Chondrocyte (in vitro differentiated cells): Measurements from ENCODE around the gene PLBD1. TPM values are rescaled to one million over a fixed set of nuclear protein-coding genes. Genes with fewer than 3 reads are reported as not detected.

ENCODE experiments used
- DNase-seq: peaks from one replicate; pipeline ENCODE4 v3.0.0; 2021; ENCODE audit warnings: mixed read lengths, low spot score
- H3K27ac Mint-ChIP-seq: one replicate; pipeline ENCODE4 v1.8.0; 2021; ENCODE audit warnings: mild to moderate bottlenecking, moderate library complexity, mixed read lengths; ENCODE audit not compliant: unreplicated experiment
- H3K27me3 Mint-ChIP-seq: 2 replicates; pipeline ENCODE4 v1.8.0; 2021; ENCODE audit warnings: low read depth, mixed read lengths
- H3K36me3 Mint-ChIP-seq: 2 replicates; pipeline ENCODE4 v1.8.0; 2021; ENCODE audit warnings: low read depth, mixed read lengths
- H3K4me1 Mint-ChIP-seq: 2 replicates; pipeline ENCODE4 v1.8.0; 2021; ENCODE audit warnings: low read depth, mild to moderate bottlenecking, mixed read lengths
- H3K4me3 Mint-ChIP-seq: one replicate; pipeline ENCODE4 v1.8.0; 2021; ENCODE audit warnings: mild to moderate bottlenecking, moderate library complexity, mixed read lengths; ENCODE audit not compliant: unreplicated experiment
- H3K9me3 Mint-ChIP-seq: 2 replicates; pipeline ENCODE4 v1.8.0; 2021; ENCODE audit warnings: low read depth, mixed read lengths
- CTCF ChIP-seq: fragments of 200-600 bp; sonication (generic); IDR thresholded peaks from 2 replicates; pipeline ENCODE4 v1.5.0; 2021; ENCODE audit warnings: antibody characterized with exemption, mild to moderate bottlenecking, moderate library complexity
- total RNA-seq: library from RNA; stranded (reverse); gene quantifications from 3 replicates; pipeline ENCODE4 v1.2.1, GENCODE V29; 2021

PLBD1 gene
- total RNA-seq, 1 donor from 2014 or later: 4.1 TPM

GRCh38 chr12:14479004-14479403 is 88.7 kb downstream of the PLBD1 start:
- peaks cover 45% of the 10 kb centered on the region for H3K36me3 Mint-ChIP-seq

DNA sequence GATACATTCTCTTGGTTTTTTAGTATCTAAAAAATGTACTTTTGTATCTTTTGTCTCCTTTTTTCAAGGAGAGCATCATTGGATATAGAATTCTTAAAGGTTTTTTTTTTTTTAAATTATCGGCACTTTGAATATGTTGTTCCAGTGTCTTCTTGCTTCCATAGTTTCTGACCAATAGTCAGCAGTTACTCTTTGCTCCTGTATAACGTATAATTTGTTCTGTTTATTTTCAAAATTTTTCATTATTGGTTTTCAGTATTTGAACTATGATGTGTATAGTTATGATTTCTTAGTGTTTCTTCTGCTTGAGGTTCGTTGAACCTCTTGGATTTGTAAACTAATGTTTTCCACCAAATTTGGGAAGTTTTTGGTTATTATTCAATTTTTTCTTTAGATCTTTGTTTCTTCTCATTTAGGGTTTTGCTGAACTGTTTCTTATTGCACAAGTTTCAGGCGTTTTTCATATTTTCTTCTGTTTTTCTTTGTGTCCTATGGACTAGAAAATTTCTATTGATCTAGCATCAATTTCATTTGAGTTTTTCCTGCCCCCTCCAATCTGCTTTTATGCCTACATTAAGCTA is 93.9 kb downstream of the PLBD1 start:
- TF ChIP-seq CTCF: no peak
- Mint-ChIP-seq H3K4me1 (no peaks in the 10 kb centered on the region), H3K9me3 (peaks cover 38% of the 10 kb centered on the region), H3K4me3 (no peak overlapping the region), H3K36me3 (peaks cover 50% of the 10 kb centered on the region), H3K27ac (no peak overlapping the region), H3K27me3 (no peaks in the 10 kb centered on the region)
- no peak for DNase-seq

More at GRCh38 chr12:14479004-14479403, 88.7 kb downstream of the PLBD1 start:
- Mint-ChIP-seq H3K4me1 (no peaks in the 10 kb centered on the region), H3K27ac (no peak overlapping the region), H3K27me3 (no peaks in the 10 kb centered on the region), H3K4me3 (no peak overlapping the region), H3K9me3 (peaks cover 6% of the 10 kb centered on the region)
- no peak for TF ChIP-seq CTCF
- DNase-seq: no peak

GRCh38 chr12:14471497-14471896 is 96.2 kb downstream of the PLBD1 start:
- H3K9me3 Mint-ChIP-seq: peaks cover 38% of the 10 kb centered on the region
- H3K4me3 Mint-ChIP-seq: no peak overlapping the region
- H3K27ac Mint-ChIP-seq: no peak overlapping the region

DNA sequence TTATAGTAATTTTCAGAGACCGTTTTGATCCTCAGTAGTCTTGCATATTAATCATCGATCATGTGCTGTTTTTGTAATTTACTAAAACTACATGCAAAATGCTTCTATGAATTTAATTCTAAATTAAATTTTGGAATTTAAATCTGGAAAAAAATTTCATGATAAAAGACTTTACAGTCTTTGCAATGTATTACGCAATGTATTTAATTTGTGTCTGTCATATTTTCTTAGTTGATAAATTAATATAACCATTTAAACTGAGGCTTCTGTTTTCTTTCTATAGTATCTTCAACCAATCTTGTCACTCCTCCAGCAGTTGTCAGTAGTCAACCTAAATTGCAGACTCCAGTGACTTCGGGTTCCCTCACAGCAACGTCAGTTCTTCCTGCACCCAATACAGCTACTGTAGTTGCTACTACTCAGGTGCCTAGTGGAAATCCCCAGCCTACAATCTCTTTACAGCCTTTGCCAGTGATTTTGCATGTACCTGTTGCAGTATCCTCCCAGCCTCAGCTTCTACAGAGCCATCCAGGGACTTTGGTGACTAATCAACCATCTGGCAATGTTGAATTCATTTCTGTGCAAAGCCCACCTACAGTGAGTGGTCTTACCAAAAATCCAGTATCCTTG is 107.4 kb downstream of the PLBD1 start:
- no peaks in the 10 kb centered on the region for H3K27me3 Mint-ChIP-seq
- H3K4me3 Mint-ChIP-seq: no peak overlapping the region
- TF ChIP-seq CTCF: no peak
- H3K9me3 Mint-ChIP-seq: no peaks in the 10 kb centered on the region
- H3K27ac Mint-ChIP-seq: no peak overlapping the region
- DNase-seq: no peak
- H3K36me3 Mint-ChIP-seq: peaks cover 21% of the 10 kb centered on the region
- H3K4me1 Mint-ChIP-seq: no peaks in the 10 kb centered on the region

More at GRCh38 chr12:14471497-14471896, 96.2 kb downstream of the PLBD1 start:
- Mint-ChIP-seq H3K27me3 (no peaks in the 10 kb centered on the region), H3K36me3 (peaks cover 44% of the 10 kb centered on the region), H3K4me1 (peaks cover 11% of the 10 kb centered on the region)
- TF ChIP-seq CTCF: no peak
- DNase-seq: no peak

DNA sequence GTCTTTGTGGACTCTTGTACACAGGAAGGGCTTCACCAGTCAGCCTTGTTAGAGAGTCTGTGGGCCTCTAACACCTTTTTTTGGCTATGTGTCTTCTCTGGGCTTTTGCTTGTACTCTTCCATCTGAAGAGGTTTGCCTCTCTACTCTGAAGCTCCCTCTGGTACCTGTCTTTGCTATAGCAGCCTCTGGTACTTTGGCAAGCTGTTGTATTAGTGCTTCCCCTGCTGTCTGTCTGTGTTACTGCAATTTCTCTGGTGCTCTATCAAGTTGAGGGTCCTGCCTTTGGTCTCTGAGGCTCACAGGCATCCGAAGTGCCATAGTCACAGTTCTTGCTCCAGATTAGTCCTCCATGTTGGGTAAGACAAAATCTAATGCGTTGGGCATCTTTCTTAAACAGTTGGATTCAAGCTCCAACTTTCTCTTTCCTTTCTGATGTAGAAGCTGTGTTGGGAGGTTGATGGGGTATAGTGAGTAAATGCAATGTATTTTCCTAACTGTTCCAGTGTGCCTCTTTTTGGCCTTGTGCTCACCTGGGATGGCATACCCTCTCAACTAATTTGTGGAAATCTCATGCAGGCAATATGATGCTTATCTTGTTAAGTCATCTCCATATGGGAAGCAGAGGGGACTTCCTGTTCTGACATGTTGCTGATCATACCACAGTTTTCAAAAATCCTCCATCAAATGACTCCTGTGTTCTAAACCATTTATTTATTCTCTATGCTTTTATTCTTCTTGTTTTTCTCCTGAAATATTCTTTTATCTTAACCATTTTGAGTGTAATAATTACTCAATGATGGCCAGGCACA is 113.4 kb downstream of the PLBD1 start:
- H3K4me1 Mint-ChIP-seq: peaks cover 9% of the 10 kb centered on the region
- no peaks in the 10 kb centered on the region for H3K27me3 Mint-ChIP-seq
- peaks cover 35% of the 10 kb centered on the region for H3K36me3 Mint-ChIP-seq
- H3K9me3 Mint-ChIP-seq: no peaks in the 10 kb centered on the region
- DNase-seq: no peak
- no peak overlapping the region for H3K27ac Mint-ChIP-seq
- TF ChIP-seq CTCF: peak; percentile 65
- H3K4me3 Mint-ChIP-seq: no peak overlapping the region
